GM06990 (cell line): ENCODE measurements around the gene CPNE9.

Experiments used
- DNase-seq: peaks from one replicate; pipeline ENCODE4 v3.0.0-alpha.2; 2011; ENCODE audit not compliant: insufficient read length; ENCODE audit errors: extremely low read depth
- H3K27me3 ChIP-seq: replicated peaks from 2 replicates; pipeline ENCODE4 v1.6.0; 2011; ENCODE audit warnings: low read length; ENCODE audit not compliant: control insufficient read depth, insufficient read depth
- H3K36me3 ChIP-seq: 2 replicates; pipeline ENCODE4 v1.5.1; 2011; ENCODE audit warnings: low read length; ENCODE audit not compliant: control insufficient read depth, insufficient read depth
- H3K4me3 ChIP-seq: replicated peaks from 2 replicates; pipeline ENCODE4 v1.5.1; 2011; ENCODE audit warnings: low read depth, mild to moderate bottlenecking, control low read depth, low read length
- CTCF ChIP-seq: IDR thresholded peaks from 2 replicates; pipeline ENCODE4 v1.5.1; 2011; ENCODE audit warnings: low read length, control low read depth, mild to moderate bottlenecking, inconsistent platforms; ENCODE audit not compliant: insufficient read depth, poor library complexity, severe bottlenecking

CPNE9 gene

GRCh38 chr3:9703736-9704346, at the start of gene CPNE9:
TSS of gene CPNE9 (plus strand) at chr3:9703833. CDS start at chr3:9703997, 164 bp downstream.
- H3K4me3 ChIP-seq: no peak within 1 kb of the TSS

GRCh38 chr3:9659849-9660248, 43.8 kb upstream of the CPNE9 start:
- H3K36me3 ChIP-seq: peaks cover 24% of the 10 kb centered on the region
- H3K4me3 ChIP-seq: no peak overlapping the region
- no peak for DNase-seq
- TF ChIP-seq CTCF: no peak
- no peaks in the 10 kb centered on the region for H3K27me3 ChIP-seq

More at GRCh38 chr3:9703736-9704346, at the start of gene CPNE9:
- peaks cover 13% of the 10 kb centered on the region for H3K36me3 ChIP-seq
- no peaks in the 10 kb centered on the region; the same call in 1 of the 2 replicates for H3K27me3 ChIP-seq
- TF ChIP-seq CTCF: no peak
- no peak for DNase-seq

GRCh38 chr3:9660972-9661371, 42.7 kb upstream of the CPNE9 start:
- peaks cover 26% of the 10 kb centered on the region for H3K36me3 ChIP-seq
- H3K4me3 ChIP-seq: no peak overlapping the region
- DNase-seq: no peak
- TF ChIP-seq CTCF: no peak
- H3K27me3 ChIP-seq: no peaks in the 10 kb centered on the region

- no peak for DNase-seq
- Histone ChIP-seq H3K4me3 (no peak overlapping the region), H3K27me3 (no peaks in the 10 kb centered on the region), H3K36me3 (peaks cover 33% of the 10 kb centered on the region)
- no peak for TF ChIP-seq CTCF
These were observed 39.4 kb upstream of the CPNE9 start for GRCh38 chr3:9664119-9664751.

GRCh38 chr3:9666704-9667445, 36.8 kb upstream of the CPNE9 start:
- TF ChIP-seq CTCF: no peak
- no peak for DNase-seq
- H3K27me3 ChIP-seq: no peaks in the 10 kb centered on the region
- no peak overlapping the region for H3K4me3 ChIP-seq
- peaks cover 43% of the 10 kb centered on the region for H3K36me3 ChIP-seq
